Activated CD4-positive, alpha-beta T cell treated with anti-CD3 and anti-CD28 coated beads, Interleukin-2, amount 10 ng/mL, durations not matched to agents 7 days and 5 days (primary cell): ENCODE data around the gene GOLGA6L26. TPM values are rescaled to one million over a fixed set of nuclear protein-coding genes. Genes with fewer than 3 reads are reported as not detected.
"Not testable (repeated sequence)": the region's sequence is repeated elsewhere in the genome, so short reads cannot be mapped to it uniquely, and the experiment has no call there.

ENCODE experiments used
- CTCF ChIA-PET: fragments of 350-600 bp; sonication (Branson Sonifier 250); formaldehyde crosslinking; loops from one replicate; lab custom pipeline; 2021; ENCODE audit warnings: antibody characterized with exemption; lab: Charles Lee
- POLR2A ChIA-PET: fragments of 350-600 bp; sonication (Branson Sonifier 250); formaldehyde crosslinking; loops from one replicate; lab custom pipeline; 2021; ENCODE audit warnings: antibody characterized with exemption; lab: Charles Lee
- DNase-seq: peaks from one replicate; pipeline ENCODE4 v3.0.0-alpha.2; 2020
- H3K27ac Mint-ChIP-seq: one replicate; pipeline ENCODE4 v1.8.0; 2021; ENCODE audit warnings: mild to moderate bottlenecking, moderate library complexity, mixed read lengths
- H3K27me3 Mint-ChIP-seq: one replicate; pipeline ENCODE4 v1.8.0; 2021; ENCODE audit warnings: mixed read lengths
- H3K36me3 Mint-ChIP-seq: one replicate; pipeline ENCODE4 v1.8.0; 2021; ENCODE audit warnings: low read depth, mixed read lengths
- H3K4me1 Mint-ChIP-seq: one replicate; pipeline ENCODE4 v1.8.0; 2021; ENCODE audit warnings: mixed read lengths
- H3K4me3 Mint-ChIP-seq: one replicate; pipeline ENCODE4 v1.8.0; 2021; ENCODE audit warnings: mild to moderate bottlenecking, moderate library complexity, mixed read lengths
- H3K9me3 Mint-ChIP-seq: one replicate; pipeline ENCODE4 v1.8.0; 2021; ENCODE audit warnings: mixed read lengths
- total RNA-seq, 2 experiments: library from RNA; stranded (reverse); gene quantifications; one replicate each; pipeline ENCODE4 v1.2.3, GENCODE V29; 2021

The GOLGA6L26 gene
- total RNA-seq, 2 experiments from 2014 or later, result not detected

GRCh38 chr15:23305921-23306320, 28.1 kb downstream of the GOLGA6L26 start:
- POLR2A ChIA-PET, H3K9me3 Mint-ChIP-seq, H3K27me3 Mint-ChIP-seq, CTCF ChIA-PET, H3K27ac Mint-ChIP-seq, DNase-seq: not testable (repeated sequence)
- Mint-ChIP-seq H3K4me3 (peak overlapping the region; percentile 10), H3K4me1 (peaks cover 28% of the 10 kb centered on the region), H3K36me3 (peaks cover 25% of the 10 kb centered on the region)

- Mint-ChIP-seq H3K36me3 (peaks cover 23% of the 10 kb centered on the region), H3K27ac (peak overlapping the region; percentile 93), H3K4me1 (peaks cover 28% of the 10 kb centered on the region), H3K4me3 (peak overlapping the region; percentile 87)
- H3K9me3 Mint-ChIP-seq, DNase-seq, H3K27me3 Mint-ChIP-seq, CTCF ChIA-PET, POLR2A ChIA-PET: not testable (repeated sequence)
These were observed 29.2 kb downstream of the GOLGA6L26 start for GRCh38 chr15:23304805-23305204.

GRCh38 chr15:23304267-23304666, 29.7 kb downstream of the GOLGA6L26 start:
- DNase-seq, result peak; percentile 18

GRCh38 chr15:23303654-23304053, 30.3 kb downstream of the GOLGA6L26 start:
- Mint-ChIP-seq H3K4me1 (peaks cover 28% of the 10 kb centered on the region), H3K36me3 (peaks cover 19% of the 10 kb centered on the region), H3K27ac (peak overlapping the region; percentile 93), H3K4me3 (peak overlapping the region; percentile 87)
- peak; percentile 40 for DNase-seq
- H3K9me3 Mint-ChIP-seq, H3K27me3 Mint-ChIP-seq, POLR2A ChIA-PET, CTCF ChIA-PET: not testable (repeated sequence)

More at GRCh38 chr15:23304267-23304666, 29.7 kb downstream of the GOLGA6L26 start:
- H3K4me1 Mint-ChIP-seq, result peaks cover 28% of the 10 kb centered on the region
- H3K9me3 Mint-ChIP-seq, H3K27me3 Mint-ChIP-seq, POLR2A ChIA-PET, CTCF ChIA-PET: not testable (repeated sequence)
- peak overlapping the region; percentile 93 for H3K27ac Mint-ChIP-seq
- H3K4me3 Mint-ChIP-seq, result peak overlapping the region; percentile 87
- H3K36me3 Mint-ChIP-seq, result peaks cover 19% of the 10 kb centered on the region

- H3K27me3 Mint-ChIP-seq, DNase-seq, H3K9me3 Mint-ChIP-seq, H3K4me3 Mint-ChIP-seq, H3K27ac Mint-ChIP-seq, CTCF ChIA-PET, POLR2A ChIA-PET: not testable (repeated sequence)
- H3K36me3 Mint-ChIP-seq, result peaks cover 17% of the 10 kb centered on the region
- H3K4me1 Mint-ChIP-seq, result peaks cover 28% of the 10 kb centered on the region
These were observed 30.8 kb downstream of the GOLGA6L26 start for GRCh38 chr15:23303246-23303645.

Other genes starting within 250 kb of the GOLGA6L26 start
- gene GOLGA6L1, start 197.4 kb downstream of the GOLGA6L26 start, total RNA-seq, result not detected
- under 1 TPM; 0.20 to 0.31 TPM for gene GOLGA8S, start 20.6 kb upstream of the GOLGA6L26 start, total RNA-seq
- not detected for gene GOLGA6L2, start 113.0 kb upstream of the GOLGA6L26 start, total RNA-seq
- gene MKRN3, start 231.5 kb upstream of the GOLGA6L26 start, total RNA-seq, result 1 to 10 TPM; 2.9 to 3.4 TPM